IMR-90 (cell line): ENCODE data around the gene CDH23. TPM values are rescaled to one million over a fixed set of nuclear protein-coding genes. Genes with fewer than 3 reads are reported as not detected.

ENCODE experiments used
- ATAC-seq: fragments of 200-7000 bp; cut with Tn5 transposase; 2 replicates; pipeline ENCODE4 v1.9.1; 2020; ENCODE audit warnings: low read depth, mild to moderate bottlenecking, moderate library complexity
- BruUV-seq: library from RNA; stranded (reverse); fragments of 400-500 nt; replicated peaks from 2 replicates; lab custom pipeline; 2021; lab: Mats Ljungman, UMichigan
- CTCF ChIA-PET: fragments of 300-600 bp; formaldehyde crosslinking; extraction: SDS; loops from one replicate; lab custom pipeline; 2021; ENCODE audit warnings: antibody characterized with exemption; lab: Yijun Ruan, JAX
- POLR2A ChIA-PET: fragments of 300-600 bp; sonication (Branson Sonifier 250); formaldehyde crosslinking; loops from one replicate; lab custom pipeline; 2022; ENCODE audit warnings: antibody characterized with exemption; ENCODE audit not compliant: unreplicated experiment; lab: Charles Lee
- DNase-seq: peaks from one replicate; pipeline ENCODE4 v3.0.0; 2013
- H2AFZ ChIP-seq: replicated peaks from 2 replicates; pipeline ENCODE3; 2013; ENCODE audit warnings: low read length, mild to moderate bottlenecking; ENCODE audit not compliant: poor library complexity
- H2AK5ac ChIP-seq: 2 replicates; pipeline ENCODE4 v1.6.1; 2013; ENCODE audit warnings: low read depth, low read length, inconsistent platforms
- H2AK9ac ChIP-seq: replicated peaks from 2 replicates; pipeline ENCODE3; 2013; ENCODE audit warnings: mild to moderate bottlenecking, low read depth, low read length, moderate library complexity; ENCODE audit not compliant: poor library complexity
- H2BK120ac ChIP-seq: 2 replicates; pipeline ENCODE4 v1.6.1; 2013; ENCODE audit warnings: low read depth, low read length, inconsistent platforms
- H2BK15ac ChIP-seq: 3 replicates; pipeline ENCODE4 v1.6.1; 2013; ENCODE audit warnings: low read depth, low read length, inconsistent platforms
- H2BK20ac ChIP-seq: 2 replicates; pipeline ENCODE4 v1.6.1; 2013; ENCODE audit warnings: low read depth, mild to moderate bottlenecking, inconsistent platforms, low read length, moderate library complexity
- H2BK5ac ChIP-seq: 2 replicates; pipeline ENCODE4 v1.6.1; 2013; ENCODE audit warnings: mild to moderate bottlenecking, low read depth, low read length, inconsistent platforms; ENCODE audit not compliant: poor library complexity, severe bottlenecking
- H3K14ac ChIP-seq: replicated peaks from 2 replicates; pipeline ENCODE4 v1.6.1; 2013; ENCODE audit warnings: low read depth, low read length, inconsistent platforms
- H3K18ac ChIP-seq: 2 replicates; pipeline ENCODE4 v1.6.1; 2013; ENCODE audit warnings: low read depth, low read length, control low read depth
- H3K23ac ChIP-seq: 2 replicates; pipeline ENCODE4 v1.6.1; 2013; ENCODE audit warnings: low read depth, low read length, inconsistent platforms
- H3K27ac ChIP-seq: 2 replicates; pipeline ENCODE4 v1.5.1; 2013; ENCODE audit warnings: mild to moderate bottlenecking, control low read depth, low read length; ENCODE audit not compliant: insufficient read depth
- H3K27me3 ChIP-seq: 2 replicates; pipeline ENCODE4 v1.6.1; 2013; ENCODE audit warnings: low read length; ENCODE audit not compliant: control insufficient read depth, insufficient read depth
- H3K36me3 ChIP-seq: 2 replicates; pipeline ENCODE4 v1.6.1; 2013; ENCODE audit warnings: low read length, mixed read lengths; ENCODE audit not compliant: control insufficient read depth, insufficient read depth
- H3K4ac ChIP-seq: 2 replicates; pipeline ENCODE4 v1.6.1; 2013; ENCODE audit warnings: low read depth, low read length, inconsistent platforms
- H3K4me1 ChIP-seq: 2 replicates; pipeline ENCODE4 v1.6.1; 2013; ENCODE audit warnings: low read length, mixed read lengths; ENCODE audit not compliant: control insufficient read depth, insufficient read depth
- H3K4me2 ChIP-seq: 2 replicates; pipeline ENCODE4 v1.6.1; 2013; ENCODE audit warnings: low read depth, mild to moderate bottlenecking, control low read depth, low read length, moderate library complexity
- H3K4me3 ChIP-seq: 2 replicates; pipeline ENCODE4 v1.5.1; 2013; ENCODE audit warnings: low read depth, mild to moderate bottlenecking, control low read depth, low read length, moderate library complexity; ENCODE audit not compliant: insufficient read depth
- H3K56ac ChIP-seq: 2 replicates; pipeline ENCODE4 v1.6.1; 2013; ENCODE audit warnings: low read length, inconsistent platforms; ENCODE audit not compliant: insufficient read depth; ENCODE audit errors: extremely low read depth
- H3K79me1 ChIP-seq, 2 experiments: 2 replicates each; pipeline ENCODE4 v1.6.1; 2013; ENCODE audit warnings: low read length in 2 of 2, inconsistent platforms in 1 of 2, low read depth in 1 of 2
- H3K9ac ChIP-seq: 2 replicates; pipeline ENCODE4 v1.6.1; 2013; ENCODE audit warnings: low read depth, low read length, control low read depth
- H3K9me1 ChIP-seq: 2 replicates; pipeline ENCODE4 v1.6.1; 2013; ENCODE audit warnings: low read length, inconsistent platforms; ENCODE audit not compliant: insufficient read depth
- H3K9me3 ChIP-seq: 2 replicates; pipeline ENCODE4 v1.6.1; 2013; ENCODE audit warnings: low read length; ENCODE audit not compliant: control insufficient read depth, insufficient read depth
- H4K20me1 ChIP-seq: 2 replicates; pipeline ENCODE4 v1.6.1; 2013; ENCODE audit warnings: low read length, inconsistent platforms; ENCODE audit not compliant: insufficient read depth
- H4K5ac ChIP-seq: 2 replicates; pipeline ENCODE4 v1.6.1; 2013; ENCODE audit warnings: mild to moderate bottlenecking, low read depth, low read length, control low read depth
- H4K8ac ChIP-seq, 2 experiments: 2 replicates each; pipeline ENCODE4 v1.6.1; 2013; ENCODE audit warnings: low read depth in 2 of 2, low read length in 2 of 2, control low read depth in 1 of 2, inconsistent platforms in 1 of 2
- H4K91ac ChIP-seq: 2 replicates; pipeline ENCODE4 v1.6.1; 2013; ENCODE audit warnings: low read depth, low read length, inconsistent platforms; ENCODE audit not compliant: insufficient read depth
- BHLHE40 ChIP-seq: fragments of 150-350 bp; IDR thresholded peaks from 2 replicates; pipeline ENCODE4 v1.6.1; 2016; ENCODE audit warnings: mild to moderate bottlenecking, low read depth, low read length
- CEBPB ChIP-seq: IDR thresholded peaks from 2 replicates; pipeline ENCODE4 v1.6.1; 2012; ENCODE audit warnings: low read depth, low read length, improper control_type of control experiment
- CHD1 ChIP-seq: IDR thresholded peaks from 2 replicates; pipeline ENCODE4 v1.6.1; 2012; ENCODE audit warnings: low read depth, low read length, improper control_type of control experiment
- CTCF ChIP-seq: conservative IDR thresholded peaks from 2 replicates; pipeline ENCODE4 v1.5.1; 2012; ENCODE audit warnings: mild to moderate bottlenecking, low read depth, low read length, improper control_type of control experiment
- FOS ChIP-seq: fragments of 150-350 bp; IDR thresholded peaks from 2 replicates; pipeline ENCODE4 v1.6.1; 2016; ENCODE audit warnings: low read depth, low read length
- MAFK ChIP-seq: IDR thresholded peaks from 2 replicates; pipeline ENCODE4 v1.6.1; 2012; ENCODE audit warnings: low read depth, low read length, improper control_type of control experiment
- MAZ ChIP-seq: IDR thresholded peaks from 2 replicates; pipeline ENCODE4 v1.6.1; 2012; ENCODE audit warnings: low read depth, mild to moderate bottlenecking, low read length, improper control_type of control experiment, moderate library complexity, borderline replicate concordance
- MXI1 ChIP-seq: IDR thresholded peaks from 2 replicates; pipeline ENCODE4 v1.6.1; 2012; ENCODE audit warnings: low read depth, mild to moderate bottlenecking, low read length, moderate library complexity, borderline replicate concordance
- NFE2L2 ChIP-seq: fragments of 150-350 bp; IDR thresholded peaks from 2 replicates; pipeline ENCODE4 v1.6.1; 2016; ENCODE audit warnings: low read depth, mild to moderate bottlenecking, low read length
- POLR2A ChIP-seq: IDR thresholded peaks from 2 replicates; pipeline ENCODE4 v1.6.1; 2012; ENCODE audit warnings: mild to moderate bottlenecking, low read depth, low read length
- RAD21 ChIP-seq: IDR thresholded peaks from 2 replicates; pipeline ENCODE4 v1.6.1; 2012; ENCODE audit warnings: low read length, improper control_type of control experiment
- RCOR1 ChIP-seq: IDR thresholded peaks from 2 replicates; pipeline ENCODE4 v1.6.1; 2012; ENCODE audit warnings: mild to moderate bottlenecking, low read length, improper control_type of control experiment; ENCODE audit not compliant: insufficient replicate concordance
- RFX5 ChIP-seq: IDR thresholded peaks from 2 replicates; pipeline ENCODE4 v1.8.0; 2012; ENCODE audit warnings: low read depth, mild to moderate bottlenecking, low read length, moderate library complexity
- SMC3 ChIP-seq: fragments of 150-350 bp; IDR thresholded peaks from 2 replicates; pipeline ENCODE4 v1.6.1; 2016; ENCODE audit warnings: low read depth, mild to moderate bottlenecking, antibody characterized with exemption, low read length, moderate library complexity
- WGBS, 2 experiments: methylation state at CpG; one replicate each; pipeline versions ENCODE4 v1.1.5 to v1.1.7; 2013; ENCODE audit warnings: missing lambda C conversion rate in 2 of 2; ENCODE audit not compliant: insufficient read length in 1 of 2; ENCODE audit errors: extremely low coverage in 2 of 2; 5-methylcytosine and 5-hydroxymethylcytosine counted together
- dilution Hi-C: fragments of 300-500 bp; cut with HindIII; formaldehyde crosslinking; loops from one replicate; pipeline ENCODE4 v1.14.3; 2018; ENCODE audit warnings: low sequenced_read_pairs; ENCODE audit not compliant: unreplicated experiment
- in situ Hi-C: fragments of 300-500 bp; cut with MboI; formaldehyde crosslinking; loops from 3 replicates; pipeline ENCODE4 v1.14.3; 2019; ENCODE audit warnings: low sequenced_read_pairs, inconsistent platforms, mixed read lengths
- intact Hi-C: fragments of 100-400 bp; cut with micrococcal nuclease; formaldehyde crosslinking; loops from 2 replicates; pipeline ENCODE4 v1.10.0; 2022
- polyA plus RNA-seq, 3 experiments: library from polyadenylated mRNA; depleted of rRNA; stranded (reverse); fragments of >200 nt; gene quantifications; 2 replicates each; pipeline ENCODE4 v1.2.3, GENCODE V29; 2012; ENCODE audit warnings: low replicate concordance in 1 of 3
- total RNA-seq: library from RNA; depleted of rRNA; stranded (reverse); fragments of >200 nt; gene quantifications from 2 replicates; pipeline ENCODE4 v1.2.3, GENCODE V29; 2012
- TF ChIP-seq, protein P1 (sequence below): fragments of 150-350 bp; IDR thresholded peaks from 2 replicates; pipeline ENCODE4 v1.6.1; 2016; ENCODE audit warnings: low read depth, mild to moderate bottlenecking, low read length, moderate library complexity, borderline replicate concordance

Gene CDH23
- total and polyA plus RNA-seq, 2 of the 4 experiments (the other 2 are of a cell fraction), result under 0.01 to 0.03 TPM

- dilution Hi-C loops (no loop called here), in situ Hi-C loops (no loop called here), intact Hi-C loops (loop anchor here (5.0 kb wide), 1 partner anchor 44 kb away; no protein-coding TSS in a partner anchor)
- H2AFZ ChIP-seq, result no peak overlapping the region
- 92% methylated on average over 4 of the region's 14 CpGs; no CpG with 5 or more reads in 1 of the 2 experiments for WGBS, 2 experiments
- H4K91ac ChIP-seq, result no peak overlapping the region
- peaks cover 99% of the 10 kb centered on the region for H4K20me1 ChIP-seq
- CTCF ChIA-PET, result interaction anchor here (0.6 kb wide), 1 partner anchor 529 kb away, joined by 3 read pairs; no protein-coding TSS in a partner anchor
- no peak for DNase-seq
- POLR2A ChIA-PET, result no interaction called here
- no peak overlapping the region for H2BK120ac ChIP-seq
- H3K9ac ChIP-seq, result no peak overlapping the region
- no TSS peak for BruUV-seq
- H3K14ac ChIP-seq, result no peak overlapping the region
- no peak for ATAC-seq
- peaks cover 2% of the 10 kb centered on the region; the same call in 1 of the 2 replicates for H3K36me3 ChIP-seq
- peaks cover 10% of the 10 kb centered on the region for H3K4me1 ChIP-seq
- no peak overlapping the region for H2BK5ac ChIP-seq
- H3K4me3 ChIP-seq, result no peak overlapping the region
- H2BK15ac ChIP-seq, result no peak overlapping the region
- no peak overlapping the region for H2BK20ac ChIP-seq
- H3K4ac ChIP-seq, result no peak overlapping the region
- H4K8ac ChIP-seq, result no peak overlapping the region
- H3K27ac ChIP-seq, result no peak overlapping the region
- H3K79me1 ChIP-seq, result peaks cover 20 to 86% of the 10 kb centered on the region in 2 experiments; a peak in 3 of 4 replicates
- H4K5ac ChIP-seq, result no peak overlapping the region
- H3K56ac ChIP-seq, result no peak overlapping the region
- H3K9me1 ChIP-seq, result peaks cover 14% of the 10 kb centered on the region
- H3K18ac ChIP-seq, result no peak overlapping the region
- no peaks in the 10 kb centered on the region for H3K27me3 ChIP-seq
- no peak overlapping the region for H2AK9ac ChIP-seq
- 0 out of 2 replicates have a peak overlapping the region, but pooled peaks have one; percentile 39 for H2AK5ac ChIP-seq
- no peaks in the 10 kb centered on the region for H3K9me3 ChIP-seq
- no peak overlapping the region for H3K23ac ChIP-seq
- H3K4me2 ChIP-seq, result no peak overlapping the region
- TF ChIP-seq MXI1 (no peak), CTCF (no peak), NFE2L2 (no peak), RCOR1 (no peak), MAZ (no peak), CEBPB (no peak), FOS (no peak), MAFK (no peak), POLR2A (no peak), SMC3 (no peak), RFX5 (no peak), BHLHE40 (no peak), CHD1 (no peak), RAD21 (no peak)
- TF ChIP-seq, protein P1, sequence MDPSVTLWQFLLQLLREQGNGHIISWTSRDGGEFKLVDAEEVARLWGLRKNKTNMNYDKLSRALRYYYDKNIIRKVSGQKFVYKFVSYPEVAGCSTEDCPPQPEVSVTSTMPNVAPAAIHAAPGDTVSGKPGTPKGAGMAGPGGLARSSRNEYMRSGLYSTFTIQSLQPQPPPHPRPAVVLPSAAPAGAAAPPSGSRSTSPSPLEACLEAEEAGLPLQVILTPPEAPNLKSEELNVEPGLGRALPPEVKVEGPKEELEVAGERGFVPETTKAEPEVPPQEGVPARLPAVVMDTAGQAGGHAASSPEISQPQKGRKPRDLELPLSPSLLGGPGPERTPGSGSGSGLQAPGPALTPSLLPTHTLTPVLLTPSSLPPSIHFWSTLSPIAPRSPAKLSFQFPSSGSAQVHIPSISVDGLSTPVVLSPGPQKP, result no peak
Observed at GRCh38 chr10:71842856-71843686, 446.4 kb downstream of the CDH23 start.
